ES-I3 (cell line): ENCODE data around the gene COL6A3.

Experiments
- H3K36me3 ChIP-seq: 2 replicates; pipeline ENCODE4 v1.6.1; 2013; ENCODE audit warnings: mild to moderate bottlenecking, low read length, control low read depth, moderate library complexity; ENCODE audit not compliant: insufficient read depth
- H3K4me1 ChIP-seq: 2 replicates; pipeline ENCODE4 v1.6.1; 2013; ENCODE audit warnings: mild to moderate bottlenecking, control low read depth, low read length; ENCODE audit not compliant: insufficient read depth
- H3K9ac ChIP-seq: 2 replicates; pipeline ENCODE4 v1.6.1; 2013; ENCODE audit warnings: low read depth, mild to moderate bottlenecking, low read length, moderate library complexity
- H3K9me3 ChIP-seq: 2 replicates; pipeline ENCODE4 v1.6.1; 2013; ENCODE audit warnings: mild to moderate bottlenecking, low read length, moderate library complexity; ENCODE audit not compliant: control insufficient read depth, insufficient read depth

The COL6A3 gene

DNA sequence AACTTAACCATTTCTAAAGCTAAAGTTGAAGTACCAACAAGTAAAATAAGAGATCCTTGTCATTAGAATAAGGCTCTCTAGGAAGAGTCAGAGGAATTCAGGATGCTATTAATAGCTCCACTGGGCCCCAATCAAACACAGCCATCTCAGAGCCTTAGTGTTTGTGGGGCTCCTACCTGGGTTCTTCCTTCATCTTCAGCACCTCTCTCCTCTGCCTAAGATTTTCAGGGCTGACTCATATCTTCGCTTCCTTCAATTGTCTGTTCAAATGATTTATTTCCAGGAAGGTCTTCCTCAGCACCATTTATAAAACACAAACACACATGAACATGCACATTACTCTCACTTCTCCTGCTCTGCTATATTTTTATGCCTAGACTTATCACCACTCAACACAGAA lies 119.5 kb downstream of the COL6A3 start:
- no peaks in the 10 kb centered on the region for H3K36me3 ChIP-seq
- no peaks in the 10 kb centered on the region for H3K9me3 ChIP-seq
- H3K9ac ChIP-seq, result no peak overlapping the region
- H3K4me1 ChIP-seq, result no peaks in the 10 kb centered on the region

GRCh38 chr2:237293978-237294377 lies 120.0 kb downstream of the COL6A3 start:
- no peak overlapping the region for H3K9ac ChIP-seq
- H3K36me3 ChIP-seq, result no peaks in the 10 kb centered on the region
- H3K9me3 ChIP-seq, result no peaks in the 10 kb centered on the region
- H3K4me1 ChIP-seq, result no peaks in the 10 kb centered on the region

DNA sequence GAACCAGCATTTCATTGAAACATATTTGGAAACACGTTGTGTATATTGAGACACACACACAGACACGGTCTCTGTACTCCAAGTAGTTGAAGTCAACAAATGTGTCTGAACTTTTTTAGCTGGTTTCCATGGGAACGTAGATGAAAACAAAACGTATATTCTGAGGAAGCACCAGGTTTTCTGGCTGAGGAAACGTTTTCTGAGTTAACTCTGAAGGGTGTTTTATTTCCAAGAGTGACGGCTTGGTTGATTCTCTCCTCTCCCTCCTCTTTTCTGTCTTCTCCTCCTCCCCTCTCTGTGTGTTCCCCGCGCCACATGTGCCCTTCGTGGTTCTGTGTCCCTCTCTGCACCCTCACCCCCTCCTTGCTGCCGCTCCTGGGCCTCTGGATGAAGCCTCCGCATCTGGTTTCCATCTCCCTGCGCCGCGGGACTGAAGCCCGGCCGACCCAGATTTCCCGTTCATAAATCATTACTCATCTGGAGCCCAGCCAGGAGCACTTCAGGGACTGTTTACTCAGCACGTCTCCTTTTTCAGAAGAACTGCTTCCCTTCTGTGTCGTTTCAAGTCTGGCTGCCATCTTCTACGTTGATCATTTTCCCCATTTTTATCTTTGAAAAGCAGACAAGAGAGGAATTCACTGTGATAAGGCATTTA lies 122.7 kb downstream of the COL6A3 start:
- H3K9me3 ChIP-seq, result no peaks in the 10 kb centered on the region
- H3K4me1 ChIP-seq, result no peaks in the 10 kb centered on the region
- H3K36me3 ChIP-seq, result no peaks in the 10 kb centered on the region
- no peak overlapping the region for H3K9ac ChIP-seq

- Histone ChIP-seq H3K36me3 (no peaks in the 10 kb centered on the region), H3K9ac (no peak overlapping the region), H3K9me3 (no peaks in the 10 kb centered on the region), H3K4me1 (no peaks in the 10 kb centered on the region)
Measured at GRCh38 chr2:237290261-237290660, 123.7 kb downstream of the COL6A3 start.

GRCh38 chr2:237289139-237289538 lies 124.8 kb downstream of the COL6A3 start:
- no peaks in the 10 kb centered on the region for H3K9me3 ChIP-seq
- H3K4me1 ChIP-seq, result no peaks in the 10 kb centered on the region
- H3K36me3 ChIP-seq, result no peaks in the 10 kb centered on the region
- no peak overlapping the region for H3K9ac ChIP-seq

- Histone ChIP-seq H3K4me1 (no peaks in the 10 kb centered on the region), H3K9ac (no peak overlapping the region), H3K36me3 (no peaks in the 10 kb centered on the region), H3K9me3 (no peaks in the 10 kb centered on the region)
Measured at GRCh38 chr2:237287872-237288271, 126.1 kb downstream of the COL6A3 start.

GRCh38 chr2:237283131-237283928 lies 130.6 kb downstream of the COL6A3 start:
- Histone ChIP-seq H3K9ac (no peak overlapping the region), H3K4me1 (no peaks in the 10 kb centered on the region), H3K36me3 (no peaks in the 10 kb centered on the region), H3K9me3 (no peaks in the 10 kb centered on the region)

DNA sequence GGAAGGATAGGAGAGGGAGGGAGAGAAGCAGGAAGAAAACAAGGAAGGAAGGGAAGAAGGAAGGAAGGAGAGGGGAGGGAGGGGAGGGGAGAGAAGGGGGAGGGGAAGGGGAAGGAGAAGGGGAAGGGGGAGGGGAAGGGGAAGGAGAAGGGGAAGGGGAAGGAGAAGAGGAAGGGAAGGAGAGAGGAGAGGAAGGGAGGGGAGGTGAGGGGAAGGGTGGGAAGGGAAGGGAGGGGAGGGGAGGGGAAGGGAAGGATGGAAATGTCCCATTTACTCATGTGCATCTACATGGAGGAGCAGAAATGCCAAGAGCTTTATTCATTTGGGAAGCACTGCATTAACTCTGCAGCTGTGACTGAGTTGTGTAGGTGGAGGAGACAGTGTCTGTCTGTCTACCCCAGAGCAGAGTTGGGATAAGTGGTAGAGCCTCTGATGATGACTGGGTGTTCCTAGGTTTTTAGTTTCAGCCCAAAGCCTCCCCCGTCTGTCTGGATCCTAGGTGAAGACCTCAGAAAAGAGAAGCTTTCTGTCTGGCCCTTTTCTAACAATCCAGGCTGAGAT lies 131.3 kb downstream of the COL6A3 start:
- no peaks in the 10 kb centered on the region for H3K4me1 ChIP-seq
- no peak overlapping the region for H3K9ac ChIP-seq
- no peaks in the 10 kb centered on the region for H3K36me3 ChIP-seq
- H3K9me3 ChIP-seq, result no peaks in the 10 kb centered on the region

DNA sequence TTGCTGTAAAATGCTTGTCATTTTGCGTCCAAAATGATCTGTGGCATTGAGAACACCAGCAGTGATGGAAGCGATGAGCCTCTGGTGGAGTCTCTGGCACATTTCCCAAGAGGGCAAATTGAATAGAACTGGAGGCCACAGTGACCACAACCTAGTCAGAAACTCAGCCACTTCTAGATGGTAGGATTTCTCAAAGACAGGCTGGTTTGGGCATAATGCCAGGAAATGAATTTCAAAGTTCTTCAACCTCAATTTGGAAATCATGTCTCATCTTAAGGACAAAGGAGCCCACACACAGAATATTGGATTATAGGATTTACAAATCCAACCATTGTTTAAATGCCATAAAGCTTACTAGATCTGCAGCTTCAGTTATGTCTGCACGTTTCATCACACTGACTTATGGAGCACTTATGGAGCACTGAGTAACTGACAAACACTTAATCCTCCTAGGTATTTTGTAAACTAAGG lies 132.1 kb downstream of the COL6A3 start:
- Histone ChIP-seq H3K36me3 (no peaks in the 10 kb centered on the region), H3K9ac (no peak overlapping the region), H3K4me1 (no peaks in the 10 kb centered on the region), H3K9me3 (no peaks in the 10 kb centered on the region)

DNA sequence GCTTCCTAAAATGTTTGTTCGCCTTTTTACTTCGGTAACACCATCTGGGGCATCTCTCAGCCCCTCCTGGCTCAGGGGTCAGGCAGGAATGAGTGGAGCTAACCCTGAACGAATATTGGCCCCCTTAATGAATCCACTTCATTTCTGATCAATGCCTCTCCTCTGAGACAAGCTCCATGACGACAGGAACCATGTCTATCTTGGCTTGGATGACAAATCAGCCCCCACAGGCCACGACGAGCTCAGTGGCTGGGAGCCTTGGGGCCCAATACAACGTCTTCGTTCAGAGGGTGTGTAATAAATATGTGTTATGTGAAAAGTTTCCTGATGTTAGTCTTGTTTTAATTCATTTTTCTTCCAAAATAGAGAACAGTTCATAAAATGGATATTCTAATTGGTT lies 133.0 kb downstream of the COL6A3 start:
- no peaks in the 10 kb centered on the region for H3K36me3 ChIP-seq
- H3K9me3 ChIP-seq, result no peaks in the 10 kb centered on the region
- H3K9ac ChIP-seq, result no peak overlapping the region
- no peaks in the 10 kb centered on the region for H3K4me1 ChIP-seq

DNA sequence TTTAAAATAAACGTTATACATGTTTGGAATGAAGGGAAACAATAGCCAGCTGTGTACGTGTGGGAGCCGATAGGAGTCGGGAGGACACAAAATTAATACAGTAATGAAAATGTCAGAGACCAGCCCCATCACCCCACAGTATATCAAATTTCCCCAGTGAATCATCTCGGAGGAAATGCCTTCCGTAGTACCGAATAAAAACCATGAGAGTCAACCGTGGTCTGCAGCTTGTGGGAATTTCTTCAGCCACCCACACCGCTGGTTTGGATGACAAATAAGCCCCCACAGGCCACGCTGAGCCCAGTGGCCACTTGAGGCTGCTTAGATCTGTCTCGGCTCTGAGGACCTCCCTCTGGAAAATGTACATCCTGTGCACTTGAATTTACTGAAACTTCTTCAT lies 133.7 kb downstream of the COL6A3 start:
- H3K36me3 ChIP-seq, result no peaks in the 10 kb centered on the region
- no peaks in the 10 kb centered on the region for H3K4me1 ChIP-seq
- H3K9ac ChIP-seq, result no peak overlapping the region
- H3K9me3 ChIP-seq, result no peaks in the 10 kb centered on the region

DNA sequence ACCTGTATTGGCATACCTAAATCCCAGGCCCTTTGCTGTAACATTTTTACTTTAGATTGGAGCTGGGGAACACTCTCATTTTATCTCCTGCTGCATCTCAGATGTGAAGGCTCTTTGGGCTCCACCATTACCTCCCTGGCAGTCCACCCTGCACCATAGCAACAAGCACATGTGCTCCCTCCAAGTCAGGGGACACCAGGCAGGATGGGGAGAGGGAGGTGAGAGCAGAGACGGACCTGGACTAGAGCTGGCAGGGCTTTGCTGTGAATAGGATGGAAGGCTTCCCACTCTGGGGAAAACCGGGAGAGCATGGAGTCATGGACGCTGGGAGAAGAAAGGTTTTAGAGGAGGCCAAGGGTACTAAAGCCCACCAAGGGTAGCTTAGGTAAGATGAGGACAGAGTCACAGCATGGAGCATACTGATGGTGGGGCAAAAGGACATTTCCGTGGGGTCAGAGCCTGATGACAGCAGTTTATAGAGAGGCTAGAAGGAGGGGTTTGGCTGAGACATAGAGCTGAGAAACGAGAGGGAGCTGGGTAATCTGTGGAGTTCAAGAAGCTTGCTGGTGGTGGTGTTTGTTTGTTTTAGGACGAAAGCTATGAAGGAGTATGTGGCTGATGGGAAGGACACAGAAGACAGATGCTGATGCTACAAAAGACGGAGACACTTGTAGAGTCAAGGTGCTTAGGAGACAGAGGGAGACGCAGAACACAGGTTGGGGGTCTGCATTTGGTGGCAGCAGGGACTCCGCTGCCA lies 134.8 kb downstream of the COL6A3 start:
- Histone ChIP-seq H3K36me3 (no peaks in the 10 kb centered on the region), H3K4me1 (no peaks in the 10 kb centered on the region), H3K9me3 (no peaks in the 10 kb centered on the region), H3K9ac (no peak overlapping the region)

DNA sequence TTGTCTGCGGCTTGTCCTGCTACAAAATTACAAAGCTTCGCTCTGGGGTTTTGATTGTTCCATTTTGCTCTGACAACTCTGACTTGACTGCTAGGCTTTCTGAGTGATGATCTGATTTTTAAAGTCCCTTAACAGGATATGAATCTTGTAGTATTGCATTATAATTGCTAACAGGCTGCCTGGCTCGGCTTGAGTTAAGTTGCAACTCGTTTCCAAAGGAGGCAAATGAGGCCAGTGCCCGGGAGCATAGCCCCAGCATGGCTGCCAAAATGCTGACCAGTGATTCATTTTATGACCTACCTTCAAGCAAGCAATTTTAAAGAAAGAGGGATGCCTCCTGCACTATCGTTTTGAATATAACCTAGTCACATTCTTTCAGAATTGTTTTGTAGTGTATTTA lies 135.4 kb downstream of the COL6A3 start:
- no peaks in the 10 kb centered on the region for H3K36me3 ChIP-seq
- H3K4me1 ChIP-seq, result no peaks in the 10 kb centered on the region
- no peaks in the 10 kb centered on the region for H3K9me3 ChIP-seq
- no peak overlapping the region for H3K9ac ChIP-seq

DNA sequence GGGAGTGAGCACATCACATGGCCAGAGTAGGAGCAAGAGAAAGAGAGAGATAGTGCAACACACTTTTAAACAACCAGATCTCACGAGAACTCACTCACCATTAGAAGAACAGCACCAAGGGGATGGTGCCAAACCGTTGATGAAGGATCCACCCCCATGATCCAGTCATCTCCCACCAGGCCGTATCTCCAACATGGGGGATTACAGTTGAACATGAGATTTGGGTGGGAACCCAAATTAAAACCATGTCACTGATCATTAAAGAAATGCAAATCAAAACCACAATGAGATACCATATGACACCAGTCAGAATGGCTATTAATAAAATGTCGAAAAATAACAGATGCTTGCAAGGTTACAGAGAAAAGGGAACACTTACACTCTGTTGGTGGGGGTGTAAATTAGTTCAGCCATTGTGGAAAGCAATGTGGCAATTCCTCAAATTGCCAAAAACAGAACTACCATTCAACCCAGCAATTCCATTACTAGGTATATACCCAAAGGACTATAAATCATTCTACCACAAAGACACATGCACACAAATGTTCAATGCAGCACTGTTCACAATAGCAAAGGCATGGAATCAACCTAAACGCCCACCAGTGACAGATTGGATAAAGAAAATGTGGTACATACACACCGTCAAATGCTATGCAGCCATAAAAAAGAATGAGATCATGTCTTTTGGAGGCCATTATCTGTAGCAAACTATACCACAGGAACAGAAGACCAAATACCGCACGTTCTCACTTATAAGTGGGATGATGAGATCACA lies 137.1 kb downstream of the COL6A3 start:
- no peaks in the 10 kb centered on the region for H3K4me1 ChIP-seq
- no peaks in the 10 kb centered on the region for H3K9me3 ChIP-seq
- no peaks in the 10 kb centered on the region for H3K36me3 ChIP-seq
- no peak overlapping the region for H3K9ac ChIP-seq
